WTC11 (cell line): ENCODE results near the gene MX2.

Experiments
- ARID4B ChIP-seq: sonication (generic); formaldehyde crosslinking; IDR thresholded peaks from 2 replicates; pipeline ENCODE4 v1.8.0; 2023; ENCODE audit warnings: missing genetic modification reagents, mild to moderate bottlenecking, borderline replicate concordance
- CREM ChIP-seq: sonication (generic); formaldehyde crosslinking; IDR thresholded peaks from 2 replicates; pipeline ENCODE4 v1.8.1; 2022; ENCODE audit warnings: mild to moderate bottlenecking, missing genetic modification reagents, moderate library complexity
- E2F1 ChIP-seq: sonication (generic); formaldehyde crosslinking; IDR thresholded peaks from 2 replicates; pipeline ENCODE4 v1.8.0; 2022; ENCODE audit warnings: mild to moderate bottlenecking, missing genetic modification reagents
- NR2C2 ChIP-seq: sonication (generic); formaldehyde crosslinking; IDR thresholded peaks from 2 replicates; pipeline ENCODE4 v1.8.0; 2022; ENCODE audit warnings: mild to moderate bottlenecking, missing genetic modification reagents
- NR3C1 ChIP-seq: sonication (generic); formaldehyde crosslinking; conservative IDR thresholded peaks from 2 replicates; pipeline ENCODE4 v1.8.1; 2023; ENCODE audit warnings: low read depth, mild to moderate bottlenecking, missing genetic modification reagents
- RELA ChIP-seq: sonication (generic); formaldehyde crosslinking; IDR thresholded peaks from 2 replicates; pipeline ENCODE4 v1.8.1; 2022; ENCODE audit warnings: missing genetic modification reagents, mild to moderate bottlenecking, borderline replicate concordance
- TEAD4 ChIP-seq: sonication (generic); formaldehyde crosslinking; IDR thresholded peaks from 2 replicates; pipeline ENCODE4 v1.8.0; 2022; ENCODE audit warnings: mild to moderate bottlenecking, missing genetic modification reagents
- USF2 ChIP-seq: sonication (generic); formaldehyde crosslinking; IDR thresholded peaks from 2 replicates; pipeline ENCODE4 v1.8.1; 2023; ENCODE audit warnings: mild to moderate bottlenecking, missing genetic modification reagents, moderate library complexity
- ZBTB21 ChIP-seq: sonication (generic); formaldehyde crosslinking; IDR thresholded peaks from 2 replicates; pipeline ENCODE4 v1.8.1; 2023; ENCODE audit warnings: mild to moderate bottlenecking, missing genetic modification reagents, borderline replicate concordance
- TF ChIP-seq, protein P1 (sequence below): fragments of 200-600 bp; IDR thresholded peaks from 2 replicates; pipeline ENCODE4 v1.8.0; 2022; ENCODE audit warnings: antibody characterized with exemption

GRCh38 chr21:41410767-41411448 is 49.1 kb downstream of the MX2 start:
- TF ChIP-seq, protein P1, sequence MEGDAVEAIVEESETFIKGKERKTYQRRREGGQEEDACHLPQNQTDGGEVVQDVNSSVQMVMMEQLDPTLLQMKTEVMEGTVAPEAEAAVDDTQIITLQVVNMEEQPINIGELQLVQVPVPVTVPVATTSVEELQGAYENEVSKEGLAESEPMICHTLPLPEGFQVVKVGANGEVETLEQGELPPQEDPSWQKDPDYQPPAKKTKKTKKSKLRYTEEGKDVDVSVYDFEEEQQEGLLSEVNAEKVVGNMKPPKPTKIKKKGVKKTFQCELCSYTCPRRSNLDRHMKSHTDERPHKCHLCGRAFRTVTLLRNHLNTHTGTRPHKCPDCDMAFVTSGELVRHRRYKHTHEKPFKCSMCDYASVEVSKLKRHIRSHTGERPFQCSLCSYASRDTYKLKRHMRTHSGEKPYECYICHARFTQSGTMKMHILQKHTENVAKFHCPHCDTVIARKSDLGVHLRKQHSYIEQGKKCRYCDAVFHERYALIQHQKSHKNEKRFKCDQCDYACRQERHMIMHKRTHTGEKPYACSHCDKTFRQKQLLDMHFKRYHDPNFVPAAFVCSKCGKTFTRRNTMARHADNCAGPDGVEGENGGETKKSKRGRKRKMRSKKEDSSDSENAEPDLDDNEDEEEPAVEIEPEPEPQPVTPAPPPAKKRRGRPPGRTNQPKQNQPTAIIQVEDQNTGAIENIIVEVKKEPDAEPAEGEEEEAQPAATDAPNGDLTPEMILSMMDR, result no peak
- no peak for TF ChIP-seq NR3C1
- TF ChIP-seq TEAD4 (CRISPR knock-in tag), result no peak
- no peak for TF ChIP-seq ZBTB21 (CRISPR knock-in tag)
- no peak for TF ChIP-seq RELA (CRISPR knock-in tag)
- no peak for TF ChIP-seq E2F1 (CRISPR knock-in tag)
- no peak for TF ChIP-seq USF2
- no peak for TF ChIP-seq ARID4B
- TF ChIP-seq CREM (CRISPR knock-in tag), result no peak
- TF ChIP-seq NR2C2 (CRISPR knock-in tag), result no peak
